Thoracic aorta (tissue), 2 donors: ENCODE data around the gene NOL8. TPM values are rescaled to one million over a fixed set of nuclear protein-coding genes. Genes with fewer than 3 reads are reported as not detected.

Experiments
- ATAC-seq: fragments of 150-250 bp; one replicate; pipeline ENCODE4 v1.8.0; 2017; ENCODE audit warnings: low read depth; ENCODE audit not compliant: insufficient number of reproducible peaks, low FRiP score
- DNase-seq: peaks from one replicate; pipeline ENCODE4 v3.0.0-alpha.2; 2020; ENCODE audit warnings: low spot score
- H3K27ac ChIP-seq, 2 donors: fragments of 200-600 bp; sonication (generic); 1 replicate in 1 of 2; 2 replicates in 1 of 2; pipeline ENCODE4 v1.5.1; 2016; ENCODE audit warnings: mild to moderate bottlenecking in 2 of 2, moderate library complexity in 2 of 2
- H3K27me3 ChIP-seq: fragments of 200-600 bp; sonication (generic); replicated peaks from 2 replicates; pipeline ENCODE4 v1.6.0; 2016; ENCODE audit warnings: mild to moderate bottlenecking; ENCODE audit not compliant: insufficient read depth
- H3K36me3 ChIP-seq: fragments of 200-600 bp; sonication (generic); one replicate; pipeline ENCODE4 v1.5.1; 2016
- H3K4me1 ChIP-seq, 2 donors: fragments of 200-600 bp; sonication (generic); 1 replicate in 1 of 2; 2 replicates in 1 of 2; pipeline versions ENCODE4 v1.5.1 to v1.6.0; 2016; ENCODE audit warnings: low read depth in 2 of 2, mild to moderate bottlenecking in 1 of 2; ENCODE audit not compliant: control insufficient read depth in 1 of 2
- H3K4me3 ChIP-seq: fragments of 200-600 bp; sonication (generic); 2 replicates; pipeline ENCODE4 v1.5.1; 2016; ENCODE audit warnings: mild to moderate bottlenecking
- H3K9me3 ChIP-seq: fragments of 200-600 bp; sonication (generic); 2 replicates; pipeline ENCODE4 v1.5.1; 2016
- total RNA-seq, 2 donors: library from RNA; depleted of rRNA; stranded (reverse); fragments of >200 nt; gene quantifications; one replicate each; pipeline versions ENCODE4 v1.1.0 to v1.2.3, GENCODE V29; 2016
- TF ChIP-seq, protein P1 (sequence below): fragments of 200-600 bp; sonication (generic); IDR thresholded peaks from one replicate; pipeline ENCODE4 v1.5.1; 2019; ENCODE audit warnings: antibody characterized with exemption

Gene NOL8
- total RNA-seq, 2 donors from 2014 or later = 33.6 to 49.1 TPM

GRCh38 chr9:92353051-92353450, 27.9 kb upstream of the NOL8 start:
- H3K36me3 ChIP-seq = no peaks in the 10 kb centered on the region
- peak overlapping the region in 1 of 2 donors; percentile 32 for H3K27ac ChIP-seq
- no peaks in the 10 kb centered on the region for H3K27me3 ChIP-seq
- TF ChIP-seq, protein P1, sequence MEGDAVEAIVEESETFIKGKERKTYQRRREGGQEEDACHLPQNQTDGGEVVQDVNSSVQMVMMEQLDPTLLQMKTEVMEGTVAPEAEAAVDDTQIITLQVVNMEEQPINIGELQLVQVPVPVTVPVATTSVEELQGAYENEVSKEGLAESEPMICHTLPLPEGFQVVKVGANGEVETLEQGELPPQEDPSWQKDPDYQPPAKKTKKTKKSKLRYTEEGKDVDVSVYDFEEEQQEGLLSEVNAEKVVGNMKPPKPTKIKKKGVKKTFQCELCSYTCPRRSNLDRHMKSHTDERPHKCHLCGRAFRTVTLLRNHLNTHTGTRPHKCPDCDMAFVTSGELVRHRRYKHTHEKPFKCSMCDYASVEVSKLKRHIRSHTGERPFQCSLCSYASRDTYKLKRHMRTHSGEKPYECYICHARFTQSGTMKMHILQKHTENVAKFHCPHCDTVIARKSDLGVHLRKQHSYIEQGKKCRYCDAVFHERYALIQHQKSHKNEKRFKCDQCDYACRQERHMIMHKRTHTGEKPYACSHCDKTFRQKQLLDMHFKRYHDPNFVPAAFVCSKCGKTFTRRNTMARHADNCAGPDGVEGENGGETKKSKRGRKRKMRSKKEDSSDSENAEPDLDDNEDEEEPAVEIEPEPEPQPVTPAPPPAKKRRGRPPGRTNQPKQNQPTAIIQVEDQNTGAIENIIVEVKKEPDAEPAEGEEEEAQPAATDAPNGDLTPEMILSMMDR = no peak
- no peak for ATAC-seq
- no peak overlapping the region for H3K4me3 ChIP-seq
- no peak for DNase-seq
- peaks cover 9% of the 10 kb centered on the region for H3K9me3 ChIP-seq
- H3K4me1 ChIP-seq = peaks cover 9 to 24% of the 10 kb centered on the region in 2 donors

DNA sequence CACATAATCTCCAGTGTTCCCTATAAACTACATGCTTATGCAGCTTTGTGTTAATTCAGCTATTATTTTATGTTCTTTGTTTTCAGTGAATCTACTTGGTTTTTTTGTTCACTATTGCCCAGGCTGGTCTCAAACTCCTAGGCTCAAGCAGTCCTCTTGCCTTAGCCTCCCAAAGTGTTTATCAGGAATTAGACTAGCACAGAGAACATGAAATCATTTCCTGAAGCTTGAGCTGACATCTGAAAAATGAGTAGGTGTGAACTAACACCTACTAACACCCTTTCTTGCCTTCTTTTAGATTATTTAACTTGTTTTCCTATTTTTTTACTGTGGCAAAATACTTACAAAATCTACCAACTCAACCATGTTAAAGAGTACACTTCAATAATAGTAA, 25.6 kb upstream of the NOL8 start:
- TF ChIP-seq, protein P1 = no peak
- ATAC-seq = no peak

GRCh38 chr9:92349771-92350739, 24.9 kb upstream of the NOL8 start:
- H3K27me3 ChIP-seq = no peaks in the 10 kb centered on the region
- ATAC-seq = peak; percentile 88

More for the DNA sequence above, 25.6 kb upstream of the NOL8 start:
- H3K27ac ChIP-seq = peak overlapping the region; percentile 86 to 90
- peaks cover 9 to 33% of the 10 kb centered on the region in 2 donors for H3K4me1 ChIP-seq
- peaks cover 7% of the 10 kb centered on the region for H3K9me3 ChIP-seq
- H3K36me3 ChIP-seq = no peaks in the 10 kb centered on the region
- H3K4me3 ChIP-seq = no peak overlapping the region
- no peak for DNase-seq
- no peaks in the 10 kb centered on the region for H3K27me3 ChIP-seq

GRCh38 chr9:92345582-92345981, 20.4 kb upstream of the NOL8 start:
- DNase-seq (no peak), ATAC-seq (no peak)
- TF ChIP-seq, protein P1 = no peak
- Histone ChIP-seq H3K27me3 (no peaks in the 10 kb centered on the region), H3K27ac (no peak overlapping the region), H3K4me3 (no peak overlapping the region), H3K4me1 (peaks cover 11 to 39% of the 10 kb centered on the region in 2 donors), H3K9me3 (no peaks in the 10 kb centered on the region), H3K36me3 (no peaks in the 10 kb centered on the region)

More at GRCh38 chr9:92349771-92350739, 24.9 kb upstream of the NOL8 start:
- no peaks in the 10 kb centered on the region for H3K36me3 ChIP-seq
- DNase-seq = no peak
- TF ChIP-seq, protein P1 = no peak
- H3K4me1 ChIP-seq = peaks cover 9 to 28% of the 10 kb centered on the region in 2 donors
- peak overlapping the region; percentile 86 to 90 for H3K27ac ChIP-seq
- peak overlapping the region; percentile 41 for H3K4me3 ChIP-seq
- peaks cover 5% of the 10 kb centered on the region for H3K9me3 ChIP-seq

DNA sequence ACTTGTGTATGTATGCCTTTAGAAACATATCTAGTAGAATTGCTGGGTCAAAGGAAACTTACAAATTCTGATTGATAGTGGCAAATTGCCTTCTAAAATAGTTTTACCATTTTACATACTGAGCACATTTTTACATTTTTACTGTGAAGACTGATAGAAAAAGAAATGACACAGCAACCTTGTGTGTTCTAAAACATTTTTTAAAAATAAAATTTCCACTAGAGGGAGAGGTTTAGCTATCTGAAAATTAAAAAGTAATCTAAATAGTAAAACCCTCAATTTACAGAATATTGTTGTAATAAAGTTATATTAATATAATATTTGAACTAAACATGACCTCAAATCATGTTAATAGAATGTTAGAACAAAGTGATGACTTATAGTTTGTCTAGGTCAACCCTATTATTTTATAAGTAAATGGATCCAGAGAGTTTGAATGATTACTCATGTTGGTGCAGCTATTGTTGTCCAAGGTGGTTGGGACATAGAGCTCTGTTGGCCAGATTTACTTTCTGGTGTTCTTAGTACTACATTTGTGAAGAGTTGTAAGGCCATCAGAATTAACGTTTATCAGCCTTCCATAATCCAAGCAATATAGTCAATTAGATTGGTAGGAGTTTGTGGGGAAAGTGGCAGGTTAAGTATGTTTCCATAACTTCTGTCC, 17.8 kb upstream of the NOL8 start:
- TF ChIP-seq, protein P1 = peak; percentile 46
- Histone ChIP-seq H3K4me1 (peaks cover 6 to 27% of the 10 kb centered on the region in 2 donors), H3K9me3 (no peaks in the 10 kb centered on the region), H3K27me3 (no peaks in the 10 kb centered on the region), H3K4me3 (no peak overlapping the region), H3K36me3 (no peaks in the 10 kb centered on the region), H3K27ac (peak overlapping the region; percentile 63 to 74)
- ATAC-seq = no peak
- DNase-seq = no peak
